K562 (cell line): ENCODE results near the gene CGNL1. TPM values are rescaled to one million over a fixed set of nuclear protein-coding genes. Genes with fewer than 3 reads are reported as not detected.
A peak's percentile ranks its signal among the peaks of the same experiment; 100 is the strongest.

Source experiments
- ASH1L ChIP-seq: fragments of 450-650 bp; IDR thresholded peaks from 2 replicates; pipeline ENCODE4 v1.6.1; 2018; ENCODE audit warnings: borderline replicate concordance, mild to moderate bottlenecking, low read depth; ENCODE audit not compliant: partially characterized antibody
- CC2D1A ChIP-seq: fragments of 450-650 bp; IDR thresholded peaks from 2 replicates; pipeline ENCODE4 v1.6.1; 2017; ENCODE audit warnings: mild to moderate bottlenecking
- CTBP1 ChIP-seq: fragments of 450-650 bp; IDR thresholded peaks from 2 replicates; pipeline ENCODE4 v1.6.1; 2016; ENCODE audit warnings: borderline replicate concordance
- ELF2 ChIP-seq: fragments of 250-450 bp; sonication (Bioruptor Pico); IDR thresholded peaks from 2 replicates; pipeline ENCODE4 v1.5.0; 2021; ENCODE audit warnings: mild to moderate bottlenecking
- FOXM1 ChIP-seq, 2 experiments: fragments of 450-650 bp in 1 of 2; sonication (generic) in 1 of 2; formaldehyde crosslinking in 1 of 2; IDR thresholded peaks; 2 replicates each; pipeline versions ENCODE4 v1.6.1 to v1.9.0; 2017 to 2022; ENCODE audit warnings: low read depth in 2 of 2, mild to moderate bottlenecking in 2 of 2, missing genetic modification reagents in 1 of 2, moderate library complexity in 1 of 2
- FUS ChIP-seq: fragments of 200-400 bp; formaldehyde crosslinking; optimal IDR thresholded peaks from 2 replicates; pipeline ENCODE3; 2017; ENCODE audit warnings: low read depth, low read length
- MEF2D ChIP-seq: conservative IDR thresholded peaks from 2 replicates; pipeline ENCODE4 v1.6.1; 2016; ENCODE audit warnings: low read depth, missing genetic modification characterization, missing compliant biosample characterization
- NFIX ChIP-seq: fragments of 250-450 bp; sonication (Bioruptor Pico); IDR thresholded peaks from 2 replicates; pipeline ENCODE4 v1.4.0; 2020; ENCODE audit warnings: low read depth, mild to moderate bottlenecking, moderate library complexity
- NFYB ChIP-seq: IDR thresholded peaks from 2 replicates; pipeline ENCODE4 v1.6.1; 2011; ENCODE audit warnings: mild to moderate bottlenecking, moderate library complexity; ENCODE audit not compliant: insufficient read length; ENCODE audit errors: extremely low read depth
- NR3C1 ChIP-seq: sonication (generic); formaldehyde crosslinking; IDR thresholded peaks from 2 replicates; pipeline ENCODE4 v1.8.1; 2022; ENCODE audit warnings: missing genetic modification reagents
- PCBP2 ChIP-seq: fragments of 200-400 bp; formaldehyde crosslinking; IDR thresholded peaks from 2 replicates; pipeline ENCODE4 v1.6.1; 2018; ENCODE audit warnings: low read length, low read depth, mild to moderate bottlenecking, moderate library complexity; ENCODE audit not compliant: poor library complexity, severe bottlenecking
- PHTF2 ChIP-seq: fragments of 250-450 bp; sonication (Bioruptor Pico); IDR thresholded peaks from 2 replicates; pipeline ENCODE4 v1.5.0; 2021; ENCODE audit warnings: mild to moderate bottlenecking
- STAT5A ChIP-seq: IDR thresholded peaks from 2 replicates; pipeline ENCODE4 v1.6.1; 2012; ENCODE audit warnings: low read length, inconsistent platforms, borderline replicate concordance
- TSC22D4 ChIP-seq: fragments of 450-650 bp; IDR thresholded peaks from 2 replicates; pipeline ENCODE4 v1.6.1; 2016; ENCODE audit warnings: missing genetic modification characterization, missing biosample characterization, control low read depth
- ZKSCAN3 ChIP-seq: fragments of 250-450 bp; sonication (Bioruptor Pico); IDR thresholded peaks from 2 replicates; pipeline ENCODE4 v1.4.0; 2020
- ZNF3 ChIP-seq: fragments of 250-450 bp; sonication (Bioruptor Pico); IDR thresholded peaks from 2 replicates; pipeline ENCODE4 v1.5.0; 2021; ENCODE audit warnings: mild to moderate bottlenecking, moderate library complexity
- ZSCAN32 ChIP-seq: fragments of 450-650 bp; formaldehyde crosslinking; IDR thresholded peaks from 2 replicates; pipeline ENCODE4 v1.4.0; 2020; ENCODE audit warnings: mild to moderate bottlenecking, moderate library complexity
- polyA plus RNA-seq, 8 experiments: library from polyadenylated mRNA; depleted of rRNA in 4 of 8; stranded (reverse) in 5 of 8; unstranded in 3 of 8; fragments of >200 nt; fragmentation: Nextera tagmentation in 2 of 8; fragmentation: Illumina TruSeq in 1 of 8; extraction: Ambion mirVana in 2 of 8; extraction: Trizol in 1 of 8; gene quantifications; 2 replicates each; pipeline versions ENCODE4 v1.2.1 to v1.2.3, GENCODE V29; 2011 to 2014; ENCODE audit warnings: inconsistent platforms in 1 of 8, missing spikeins in 1 of 8
- total RNA-seq, 7 experiments: library from RNA; depleted of rRNA in 6 of 7; stranded (reverse); fragments of >200 nt in 6 of 7; fragmentation: Illumina TruSeq in 2 of 7; extraction: Trizol in 2 of 7; gene quantifications; 2 replicates each; pipeline versions ENCODE4 v1.2.1 to v1.2.3, GENCODE V29; 2011 to 2021; ENCODE audit warnings: low replicate concordance in 1 of 7
- TF ChIP-seq, protein P1 (sequence below), 3 experiments: IDR thresholded peaks in 2 of 3; conservative IDR thresholded peaks in 1 of 3; 2 replicates each; pipeline ENCODE4 v1.5.1; 2011 to 2012; ENCODE audit warnings: low read length in 3 of 3, mild to moderate bottlenecking in 3 of 3, control low read depth in 2 of 3, improper control_type of control experiment in 1 of 3, inconsistent platforms in 1 of 3, low read depth in 1 of 3, mixed read lengths in 1 of 3, moderate library complexity in 1 of 3; ENCODE audit not compliant: insufficient read depth in 2 of 3
- TF ChIP-seq, protein P2 (sequence below): fragments of 250-450 bp; sonication (Bioruptor Pico); IDR thresholded peaks from 2 replicates; pipeline ENCODE4 v1.8.0; 2021; ENCODE audit warnings: borderline replicate concordance, mild to moderate bottlenecking, moderate library complexity; ENCODE audit not compliant: poor library complexity, severe bottlenecking
- TF ChIP-seq, protein P3 (sequence below): fragments of 250-450 bp; sonication (Bioruptor Pico); IDR thresholded peaks from 2 replicates; pipeline ENCODE4 v1.8.0; 2021; ENCODE audit warnings: moderate library complexity, mild to moderate bottlenecking, inconsistent platforms
- TF ChIP-seq, protein P4 (sequence below): fragments of 450-650 bp; IDR thresholded peaks from 2 replicates; pipeline ENCODE4 v1.6.1; 2016; ENCODE audit warnings: borderline replicate concordance
- TF ChIP-seq, protein P5 (sequence below): sonication (generic); formaldehyde crosslinking; IDR thresholded peaks from 2 replicates; pipeline ENCODE4 v1.8.0; 2022; ENCODE audit warnings: mild to moderate bottlenecking, missing genetic modification reagents, borderline replicate concordance

Gene CGNL1
- total and polyA plus RNA-seq, 9 of the 15 experiments (the other 6 are each of a cell fraction or from before 2014, with no cell fraction given), result 0.01 to 0.07 TPM; not detected in 7

DNA sequence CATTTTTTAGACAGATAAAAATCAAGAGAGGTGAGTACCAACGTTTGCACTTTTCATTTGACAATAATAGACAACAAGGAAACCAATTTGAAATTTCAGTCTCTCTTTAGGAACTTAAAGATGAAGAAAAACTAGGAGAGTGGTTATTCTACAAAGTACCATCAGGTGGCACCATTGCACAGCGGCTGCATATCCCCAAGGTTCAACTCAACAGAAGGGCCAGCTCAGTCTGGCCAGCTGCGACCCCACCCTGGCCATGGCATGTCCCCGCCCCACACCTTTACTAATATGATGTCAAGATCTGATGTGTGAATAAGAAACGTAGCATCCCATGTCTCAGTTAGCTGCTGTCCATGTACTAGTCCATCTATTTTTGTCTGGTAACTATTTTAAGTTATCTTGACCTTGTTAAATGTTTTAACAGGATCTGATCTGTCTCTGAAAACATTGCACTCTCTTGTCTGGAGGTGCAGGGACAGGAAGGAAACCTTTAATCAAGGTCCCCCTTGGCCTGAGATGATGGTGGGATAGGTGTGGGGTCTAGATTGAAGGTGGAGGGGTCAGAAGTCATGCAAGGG is 35.5 kb upstream of the CGNL1 start (continued):
- TF ChIP-seq, protein P1, sequence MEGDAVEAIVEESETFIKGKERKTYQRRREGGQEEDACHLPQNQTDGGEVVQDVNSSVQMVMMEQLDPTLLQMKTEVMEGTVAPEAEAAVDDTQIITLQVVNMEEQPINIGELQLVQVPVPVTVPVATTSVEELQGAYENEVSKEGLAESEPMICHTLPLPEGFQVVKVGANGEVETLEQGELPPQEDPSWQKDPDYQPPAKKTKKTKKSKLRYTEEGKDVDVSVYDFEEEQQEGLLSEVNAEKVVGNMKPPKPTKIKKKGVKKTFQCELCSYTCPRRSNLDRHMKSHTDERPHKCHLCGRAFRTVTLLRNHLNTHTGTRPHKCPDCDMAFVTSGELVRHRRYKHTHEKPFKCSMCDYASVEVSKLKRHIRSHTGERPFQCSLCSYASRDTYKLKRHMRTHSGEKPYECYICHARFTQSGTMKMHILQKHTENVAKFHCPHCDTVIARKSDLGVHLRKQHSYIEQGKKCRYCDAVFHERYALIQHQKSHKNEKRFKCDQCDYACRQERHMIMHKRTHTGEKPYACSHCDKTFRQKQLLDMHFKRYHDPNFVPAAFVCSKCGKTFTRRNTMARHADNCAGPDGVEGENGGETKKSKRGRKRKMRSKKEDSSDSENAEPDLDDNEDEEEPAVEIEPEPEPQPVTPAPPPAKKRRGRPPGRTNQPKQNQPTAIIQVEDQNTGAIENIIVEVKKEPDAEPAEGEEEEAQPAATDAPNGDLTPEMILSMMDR (IDR thresholded peaks at IDR 0.05 in 2 of 3, conservative IDR thresholded peaks at IDR 0.05 in 1 of 3; ENCODE audit: insufficient read depth in 2 of 3, low read depth in 1 of 3, low read length in 3 of 3), result peak; percentile 69 to 96 (median 86)
- TF ChIP-seq FUS, result no peak
- TF ChIP-seq MEF2D (tag), result no peak
- no peak for TF ChIP-seq NFIX (CRISPR knock-in tag)
- TF ChIP-seq PHTF2 (CRISPR knock-in tag), result no peak
- no peak for TF ChIP-seq PCBP2
- peak; percentile 62; the same call in 1 of the 2 replicates for TF ChIP-seq CC2D1A
- TF ChIP-seq, protein P2, sequence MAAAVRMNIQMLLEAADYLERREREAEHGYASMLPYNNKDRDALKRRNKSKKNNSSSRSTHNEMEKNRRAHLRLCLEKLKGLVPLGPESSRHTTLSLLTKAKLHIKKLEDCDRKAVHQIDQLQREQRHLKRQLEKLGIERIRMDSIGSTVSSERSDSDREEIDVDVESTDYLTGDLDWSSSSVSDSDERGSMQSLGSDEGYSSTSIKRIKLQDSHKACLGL (CRISPR knock-in tag), result no peak
- TF ChIP-seq NFYB, result no peak
- TF ChIP-seq, protein P3, sequence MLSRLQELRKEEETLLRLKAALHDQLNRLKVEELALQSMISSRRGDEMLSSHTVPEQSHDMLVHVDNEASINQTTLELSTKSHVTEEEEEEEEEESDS (CRISPR knock-in tag), result no peak
- no peak for TF ChIP-seq NR3C1 (CRISPR knock-in tag)
- TF ChIP-seq, protein P4, sequence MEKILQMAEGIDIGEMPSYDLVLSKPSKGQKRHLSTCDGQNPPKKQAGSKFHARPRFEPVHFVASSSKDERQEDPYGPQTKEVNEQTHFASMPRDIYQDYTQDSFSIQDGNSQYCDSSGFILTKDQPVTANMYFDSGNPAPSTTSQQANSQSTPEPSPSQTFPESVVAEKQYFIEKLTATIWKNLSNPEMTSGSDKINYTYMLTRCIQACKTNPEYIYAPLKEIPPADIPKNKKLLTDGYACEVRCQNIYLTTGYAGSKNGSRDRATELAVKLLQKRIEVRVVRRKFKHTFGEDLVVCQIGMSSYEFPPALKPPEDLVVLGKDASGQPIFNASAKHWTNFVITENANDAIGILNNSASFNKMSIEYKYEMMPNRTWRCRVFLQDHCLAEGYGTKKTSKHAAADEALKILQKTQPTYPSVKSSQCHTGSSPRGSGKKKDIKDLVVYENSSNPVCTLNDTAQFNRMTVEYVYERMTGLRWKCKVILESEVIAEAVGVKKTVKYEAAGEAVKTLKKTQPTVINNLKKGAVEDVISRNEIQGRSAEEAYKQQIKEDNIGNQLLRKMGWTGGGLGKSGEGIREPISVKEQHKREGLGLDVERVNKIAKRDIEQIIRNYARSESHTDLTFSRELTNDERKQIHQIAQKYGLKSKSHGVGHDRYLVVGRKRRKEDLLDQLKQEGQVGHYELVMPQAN, result no peak
- no peak for TF ChIP-seq ASH1L
- no peak for TF ChIP-seq STAT5A
- TF ChIP-seq, protein P5, sequence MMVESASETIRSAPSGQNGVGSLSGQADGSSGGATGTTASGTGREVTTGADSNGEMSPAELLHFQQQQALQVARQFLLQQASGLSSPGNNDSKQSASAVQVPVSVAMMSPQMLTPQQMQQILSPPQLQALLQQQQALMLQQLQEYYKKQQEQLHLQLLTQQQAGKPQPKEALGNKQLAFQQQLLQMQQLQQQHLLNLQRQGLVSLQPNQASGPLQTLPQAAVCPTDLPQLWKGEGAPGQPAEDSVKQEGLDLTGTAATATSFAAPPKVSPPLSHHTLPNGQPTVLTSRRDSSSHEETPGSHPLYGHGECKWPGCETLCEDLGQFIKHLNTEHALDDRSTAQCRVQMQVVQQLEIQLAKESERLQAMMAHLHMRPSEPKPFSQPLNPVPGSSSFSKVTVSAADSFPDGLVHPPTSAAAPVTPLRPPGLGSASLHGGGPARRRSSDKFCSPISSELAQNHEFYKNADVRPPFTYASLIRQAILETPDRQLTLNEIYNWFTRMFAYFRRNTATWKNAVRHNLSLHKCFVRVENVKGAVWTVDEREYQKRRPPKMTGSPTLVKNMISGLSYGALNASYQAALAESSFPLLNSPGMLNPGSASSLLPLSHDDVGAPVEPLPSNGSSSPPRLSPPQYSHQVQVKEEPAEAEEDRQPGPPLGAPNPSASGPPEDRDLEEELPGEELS (CRISPR knock-in tag), result no peak
- no peak for TF ChIP-seq CTBP1
- TF ChIP-seq FOXM1 (IDR thresholded peaks at IDR 0.05; ENCODE audit: low read depth), result no peak
- TF ChIP-seq FOXM1 (CRISPR knock-in tag; IDR thresholded peaks at IDR 0.05; ENCODE audit: low read depth), result no peak
- TF ChIP-seq ZNF3, result no peak
- no peak for TF ChIP-seq ZKSCAN3
- no peak for TF ChIP-seq TSC22D4 (tag)
- TF ChIP-seq ZSCAN32 (CRISPR knock-in tag), result no peak
- TF ChIP-seq ELF2, result 0 out of 2 replicates have a peak, but pooled peaks have one; percentile 14
